GM11168 (cell line): Measurements from ENCODE around the gene DHRSX.
"Not testable (repeated sequence)": the region's sequence is repeated elsewhere in the genome, so short reads cannot be mapped to it uniquely, and the experiment has no call there.

Experiments
- in situ Hi-C: fragments of 300-500 bp; cut with MboI; formaldehyde crosslinking; loops from one replicate; pipeline ENCODE4 v1.12.0; 2022; ENCODE audit warnings: low sequenced_read_pairs; ENCODE audit not compliant: unreplicated experiment

The DHRSX gene

DNA sequence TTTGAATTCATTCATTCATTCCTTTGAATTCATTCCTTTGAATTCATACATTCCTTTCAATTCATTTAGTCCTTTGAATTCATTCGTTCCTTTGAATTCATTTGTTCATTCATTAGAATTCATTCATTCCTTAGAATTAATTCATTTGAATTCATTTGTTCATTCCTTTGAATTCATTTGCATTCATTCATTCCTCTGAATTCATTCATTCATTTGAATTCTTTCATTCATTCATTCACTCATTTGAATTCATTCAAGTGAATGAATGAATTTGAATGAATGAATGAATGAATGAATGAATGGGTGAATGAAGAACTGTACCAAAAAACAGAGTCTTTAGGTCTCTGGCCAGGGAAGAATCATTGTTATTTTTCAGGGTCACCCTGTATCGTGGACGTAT is 216.6 kb downstream of the DHRSX start:
- in situ Hi-C loops, result no loop called here

DNA sequence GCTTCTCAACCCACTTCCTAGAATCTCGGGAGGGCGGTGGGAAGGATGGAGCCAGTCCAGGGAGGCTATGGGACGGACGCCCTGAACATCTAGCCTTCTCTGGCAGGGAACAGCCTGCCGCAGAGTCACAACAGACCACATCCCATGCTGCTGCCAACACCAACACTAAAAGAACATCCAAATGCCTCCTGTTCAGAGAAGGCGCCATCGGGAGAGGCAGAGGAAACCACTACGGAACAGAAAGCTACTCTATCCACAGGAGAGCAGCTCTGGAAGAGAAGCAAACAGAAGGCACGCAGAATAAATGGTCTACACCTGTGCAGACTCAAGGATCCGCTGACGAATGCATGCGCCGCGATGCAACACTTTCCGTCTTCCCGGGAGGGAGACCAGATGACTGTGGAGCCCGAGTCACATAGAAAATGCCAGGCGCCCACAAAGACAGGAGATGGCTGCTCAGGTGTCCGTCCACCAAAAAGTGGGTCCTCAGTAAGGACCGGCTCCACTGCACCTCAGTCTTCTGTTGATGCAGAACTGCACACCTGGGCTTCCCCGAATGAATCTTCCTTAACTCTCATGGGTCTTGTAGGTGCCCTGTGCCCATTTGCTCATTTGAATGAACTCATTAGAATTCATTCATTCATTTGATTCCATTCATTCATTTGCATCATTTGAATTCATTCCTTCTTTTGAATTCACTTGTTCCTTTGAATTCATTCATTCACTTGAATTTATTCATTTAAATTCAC is 217.5 kb downstream of the DHRSX start:
- in situ Hi-C loops, result no loop called here

DNA sequence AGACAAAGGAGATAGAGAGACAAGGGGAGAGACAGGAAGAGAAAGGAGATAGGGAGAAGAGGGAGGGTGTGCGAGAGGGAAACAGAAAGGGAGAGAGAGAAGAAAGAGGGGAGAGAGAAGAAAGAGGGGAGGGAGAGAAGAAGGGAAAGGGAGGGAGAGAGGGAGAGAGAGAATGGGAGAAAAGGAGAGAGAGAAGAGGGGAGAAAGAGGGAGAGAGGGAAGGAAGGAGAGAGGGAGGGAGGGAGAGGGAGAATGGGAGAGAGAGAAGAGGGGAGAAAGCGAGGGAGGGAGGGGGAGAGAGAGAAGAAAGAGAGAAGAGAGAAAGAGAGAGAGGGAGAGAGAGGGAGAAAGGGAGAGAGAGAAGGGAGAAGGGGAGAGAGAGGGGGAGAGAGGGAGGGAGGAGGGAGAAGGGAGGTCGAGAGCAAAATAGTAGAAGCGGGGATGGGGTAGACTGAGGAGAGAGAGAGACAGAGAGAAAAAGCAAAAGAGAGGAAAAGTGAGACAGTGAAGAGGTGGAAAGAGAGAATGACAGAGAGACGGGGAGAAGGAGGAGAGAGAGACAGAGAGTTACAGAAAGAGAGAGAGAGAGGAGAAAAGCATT is 218.2 kb downstream of the DHRSX start:
- in situ Hi-C loops, result no loop called here

DNA sequence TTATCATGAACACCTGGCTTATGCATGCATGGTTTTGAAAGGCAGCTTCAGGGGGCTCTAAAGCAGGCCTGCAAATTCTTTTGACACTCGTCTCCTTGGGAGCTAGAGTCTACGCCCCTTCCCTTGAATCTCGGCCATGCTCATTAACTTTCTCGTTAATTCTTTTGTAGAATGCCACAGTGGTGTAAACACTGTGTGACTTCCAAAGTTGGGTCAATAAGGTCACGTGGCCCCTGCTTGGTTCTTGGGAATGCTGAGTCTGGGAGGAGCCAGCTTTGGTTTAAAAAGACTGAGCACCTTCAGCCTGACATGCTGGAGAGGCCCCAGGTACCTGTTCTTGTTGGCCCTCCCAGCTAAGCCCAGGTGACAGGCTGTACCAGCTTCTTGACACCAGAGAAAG is 228.4 kb downstream of the DHRSX start:
- in situ Hi-C loops, result no loop called here

DNA sequence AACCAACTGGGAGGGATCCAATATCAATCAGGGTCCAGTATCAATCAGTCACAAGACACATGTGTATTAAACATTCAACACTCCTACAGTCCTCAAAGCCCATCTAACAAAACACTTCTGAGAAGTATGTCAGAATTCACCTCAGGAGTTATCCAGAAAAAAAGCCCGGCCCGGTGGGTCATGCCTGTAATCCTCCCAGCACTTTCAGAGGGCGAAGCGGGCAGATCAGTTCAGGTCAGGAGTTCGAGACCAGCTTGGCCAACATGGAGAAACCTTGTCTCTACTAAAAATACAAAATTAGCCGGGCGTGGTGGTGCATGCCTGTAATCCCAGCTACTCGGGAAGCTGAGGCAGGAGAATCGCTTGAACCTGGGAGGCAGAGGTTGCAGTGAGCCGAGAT is 229.2 kb downstream of the DHRSX start:
- in situ Hi-C loops, result not testable (repeated sequence)

DNA sequence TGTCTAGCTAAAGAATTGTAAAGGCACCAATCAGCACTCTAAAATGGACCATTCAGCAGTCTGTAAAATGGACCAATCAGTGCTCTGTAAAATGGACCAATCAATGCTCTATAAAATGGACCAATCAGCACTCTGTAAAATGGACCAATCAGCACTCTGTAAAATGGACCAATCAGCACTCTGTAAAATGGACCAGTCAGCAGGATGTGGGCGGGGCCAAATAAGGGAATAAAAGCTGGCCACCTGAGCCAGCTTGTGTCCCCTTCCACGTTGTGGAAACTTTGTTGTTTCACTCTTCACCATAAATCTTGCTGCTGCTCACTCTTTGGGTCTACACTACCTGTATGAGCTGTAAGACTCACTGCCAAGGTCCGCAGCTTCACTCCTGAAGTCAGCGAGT is 230.0 kb downstream of the DHRSX start:
- in situ Hi-C loops, result not testable (repeated sequence)

DNA sequence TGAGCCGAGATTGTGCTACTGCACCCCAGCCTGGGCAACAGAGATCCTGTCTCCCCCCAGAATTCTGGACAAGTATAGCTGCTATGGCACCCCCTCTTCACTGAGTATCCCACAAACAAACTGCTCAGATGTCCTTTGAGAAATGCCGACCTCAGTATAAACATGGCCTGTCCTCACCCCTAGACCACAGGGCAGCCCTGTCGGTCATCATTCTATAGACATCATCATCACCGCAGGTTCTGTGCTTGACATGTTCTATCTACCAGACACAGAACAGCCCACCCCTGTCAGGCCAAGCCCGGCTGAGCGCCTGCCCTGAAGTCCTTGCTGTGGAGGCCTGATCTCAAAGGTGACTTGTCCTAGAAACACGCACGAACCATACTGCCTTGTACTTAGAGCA is 232.9 kb downstream of the DHRSX start:
- in situ Hi-C loops, result no loop called here

DNA sequence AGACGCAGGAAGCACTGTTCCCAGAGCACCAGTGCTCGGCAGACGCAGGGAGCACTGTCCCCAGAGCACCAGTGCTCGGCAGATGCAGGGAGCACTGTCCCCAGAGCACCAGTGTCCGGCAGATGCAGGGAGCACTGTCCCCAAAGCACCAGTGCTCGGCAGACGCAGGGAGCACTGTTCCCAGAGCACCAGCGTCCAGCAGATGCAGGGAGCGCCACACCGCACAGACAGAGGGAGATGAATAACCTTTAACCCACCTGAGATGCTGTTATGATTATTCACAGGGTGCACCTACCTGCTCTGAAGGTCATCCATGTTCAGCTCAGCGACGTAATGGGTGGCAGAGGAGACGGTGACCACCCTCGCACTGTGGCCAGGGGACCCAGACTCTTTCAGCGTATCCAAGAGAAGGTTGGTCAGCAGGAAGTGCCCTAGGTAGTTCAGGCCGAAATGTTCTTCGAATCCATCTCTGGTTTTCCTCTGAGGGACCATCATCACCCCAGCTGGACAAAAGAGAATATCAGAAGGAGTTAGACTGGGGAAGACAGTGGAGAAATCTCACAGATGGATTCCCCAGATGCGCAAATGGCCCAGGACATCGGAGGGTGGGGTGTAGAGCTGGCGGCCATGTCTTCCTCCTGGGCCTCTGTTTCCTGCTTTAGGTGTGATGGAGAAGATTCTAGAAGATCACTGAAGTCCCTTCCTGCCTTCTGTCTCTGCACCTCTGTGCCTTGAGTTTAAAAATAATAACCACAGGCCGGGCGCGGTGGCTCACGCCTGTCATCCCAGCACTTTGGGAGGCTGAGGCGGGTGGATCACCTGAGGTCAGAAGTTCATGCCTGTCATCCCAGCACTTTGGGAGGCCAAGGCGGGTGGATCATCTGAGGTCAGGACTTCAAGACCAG is 234.1 kb downstream of the DHRSX start:
- in situ Hi-C loops, result no loop called here

DNA sequence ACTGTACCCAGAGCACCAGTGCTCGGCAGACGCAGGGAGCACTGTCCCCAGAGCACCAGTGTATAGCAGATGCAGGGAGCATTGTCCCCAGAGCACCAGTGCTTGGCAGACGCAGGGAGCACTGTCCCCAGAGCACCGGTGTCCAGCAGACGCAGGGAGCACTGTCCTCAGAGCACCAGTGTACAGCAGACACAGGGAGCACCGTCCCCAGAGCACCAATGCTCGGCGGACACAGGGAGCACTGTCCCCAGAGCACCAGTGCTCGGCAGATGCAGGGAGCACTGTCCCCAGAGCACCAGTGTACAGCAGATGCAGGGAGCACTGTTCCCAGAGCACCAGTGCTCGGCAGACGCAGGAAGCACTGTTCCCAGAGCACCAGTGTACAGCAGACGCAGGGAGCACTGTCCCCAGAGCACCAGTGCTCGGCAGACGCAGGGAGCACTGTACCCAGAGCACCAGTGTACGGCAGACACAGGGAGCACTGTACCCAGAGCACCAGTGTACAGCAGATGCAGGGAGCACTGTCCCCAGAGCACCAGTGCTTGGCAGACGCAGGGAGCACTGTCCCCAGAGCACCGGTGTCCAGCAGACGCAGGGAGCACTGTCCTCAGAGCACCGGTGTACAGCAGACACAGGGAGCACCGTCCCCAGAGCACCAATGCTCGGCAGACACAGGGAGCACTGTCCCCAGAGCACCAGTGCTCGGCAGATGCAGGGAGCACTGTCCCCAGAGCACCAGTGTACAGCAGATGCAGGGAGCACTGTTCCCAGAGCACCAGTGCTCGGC is 234.9 kb downstream of the DHRSX start:
- in situ Hi-C loops, result not testable (repeated sequence)

DNA sequence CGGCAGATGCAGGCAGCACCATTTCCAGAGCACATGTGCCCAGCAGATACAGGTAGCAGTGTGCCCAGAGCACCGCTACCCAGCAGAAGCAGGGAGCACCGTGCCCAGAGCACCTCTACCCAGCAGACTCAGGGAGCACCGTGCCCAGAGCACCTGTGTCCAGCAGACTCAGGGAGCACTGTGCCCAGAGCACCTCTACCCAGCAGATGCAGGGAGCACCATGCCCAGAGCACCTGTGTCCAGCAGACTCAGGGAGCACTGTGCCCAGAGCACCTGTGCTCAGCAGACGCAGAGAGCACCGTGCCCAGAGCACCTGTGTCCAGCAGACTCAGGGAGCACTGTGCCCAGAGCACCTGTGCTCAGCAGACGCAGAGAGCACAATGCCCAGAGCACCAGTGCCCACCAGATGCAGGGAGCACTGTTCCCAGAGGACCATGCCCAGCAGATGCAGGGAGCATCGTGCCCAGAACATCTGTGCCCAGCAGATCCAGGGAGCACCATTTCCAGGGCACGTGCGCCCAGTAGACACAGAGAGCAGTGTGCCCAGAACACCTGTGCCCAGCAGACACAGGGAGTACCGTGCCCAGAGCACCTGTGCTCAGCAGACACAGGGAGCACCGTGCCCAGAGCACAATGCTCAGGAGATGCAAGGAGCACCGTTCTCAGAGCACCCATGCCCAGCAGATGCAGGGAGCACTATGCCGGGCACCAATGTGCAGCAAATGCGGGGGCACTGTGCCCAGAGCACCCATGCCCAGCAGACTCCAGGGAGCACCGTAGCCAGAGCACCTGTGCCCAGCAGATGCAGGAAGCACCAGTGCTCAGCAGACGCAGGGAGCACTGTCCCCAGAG is 236.4 kb downstream of the DHRSX start:
- in situ Hi-C loops, result no loop called here

DNA sequence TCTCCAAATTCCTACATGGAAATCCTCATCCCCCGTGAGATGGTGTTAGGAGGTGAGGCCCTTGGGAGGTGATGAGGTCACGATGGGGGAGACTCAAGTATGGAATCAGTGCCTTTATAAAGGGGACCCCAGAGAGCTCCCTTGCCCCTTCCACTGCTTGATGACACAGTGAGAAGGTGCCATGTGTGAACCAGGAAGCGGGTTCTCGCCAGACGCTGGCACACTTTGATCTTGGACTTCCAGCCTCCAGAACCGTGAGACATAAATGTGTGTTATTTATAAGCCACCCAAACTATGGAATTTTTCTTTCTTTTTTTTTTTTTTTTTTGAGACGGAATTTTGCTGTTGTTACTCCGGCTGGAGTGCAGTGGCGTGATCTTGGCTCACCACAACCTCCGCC is 237.6 kb downstream of the DHRSX start:
- in situ Hi-C loops, result no loop called here

DNA sequence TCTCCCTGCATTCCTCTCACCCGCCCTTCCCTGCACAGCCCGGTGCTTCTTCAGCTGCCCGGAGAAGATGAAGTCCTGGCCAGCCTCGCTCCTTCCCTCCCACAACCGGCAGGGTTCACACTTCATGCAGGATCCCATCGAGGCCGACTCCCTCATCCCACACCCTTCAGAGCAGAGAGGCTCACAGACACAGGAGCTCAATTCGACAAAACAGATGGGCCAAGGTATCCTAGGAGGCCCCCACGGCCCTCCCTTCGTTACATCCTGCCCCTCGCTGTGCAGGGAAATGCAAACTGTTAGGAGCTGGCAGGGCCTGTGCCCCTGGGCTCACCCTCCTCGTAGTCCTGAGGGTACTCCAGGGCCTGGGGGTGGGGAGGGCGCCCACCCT is 238.1 kb downstream of the DHRSX start:
- in situ Hi-C loops, result no loop called here

DNA sequence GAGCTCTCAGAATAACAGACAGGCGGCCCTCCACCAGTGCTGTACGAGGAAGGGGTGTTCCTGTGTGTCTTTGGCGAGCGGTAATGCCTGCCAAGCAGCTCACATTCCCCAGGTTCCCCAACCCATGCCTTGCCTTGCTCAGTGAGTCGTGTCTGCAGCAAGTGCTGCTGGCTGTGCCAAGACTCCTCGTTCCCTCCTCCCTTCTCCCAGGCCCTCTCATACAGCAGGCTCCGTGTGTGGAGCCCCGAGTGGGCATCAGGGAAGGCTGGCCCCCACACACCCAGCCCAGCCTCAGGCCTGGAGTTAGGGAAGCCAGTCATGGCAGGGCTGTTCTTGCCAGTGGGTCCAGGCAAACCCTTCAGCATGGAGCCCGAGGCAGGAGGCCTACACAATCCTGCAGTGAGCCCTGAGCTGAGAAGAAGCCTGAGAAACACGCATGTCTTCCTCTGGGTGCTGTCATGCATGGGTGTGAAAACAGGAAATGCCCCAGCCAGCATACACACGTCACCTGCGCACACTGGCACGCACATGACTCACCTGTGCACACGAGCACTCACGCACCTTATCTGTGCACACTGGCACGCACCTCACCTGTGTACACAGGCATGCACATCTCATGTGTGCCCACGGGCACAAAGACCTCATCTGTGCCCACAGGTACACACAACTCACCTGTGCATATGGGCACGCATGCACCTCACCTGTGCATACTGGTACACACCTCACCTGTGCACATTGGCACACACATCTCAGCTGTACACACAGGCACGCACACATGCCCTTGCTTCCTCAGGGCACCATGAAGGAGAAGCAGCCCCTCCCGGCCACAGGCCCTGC is 238.7 kb downstream of the DHRSX start:
- in situ Hi-C loops, result no loop called here

DNA sequence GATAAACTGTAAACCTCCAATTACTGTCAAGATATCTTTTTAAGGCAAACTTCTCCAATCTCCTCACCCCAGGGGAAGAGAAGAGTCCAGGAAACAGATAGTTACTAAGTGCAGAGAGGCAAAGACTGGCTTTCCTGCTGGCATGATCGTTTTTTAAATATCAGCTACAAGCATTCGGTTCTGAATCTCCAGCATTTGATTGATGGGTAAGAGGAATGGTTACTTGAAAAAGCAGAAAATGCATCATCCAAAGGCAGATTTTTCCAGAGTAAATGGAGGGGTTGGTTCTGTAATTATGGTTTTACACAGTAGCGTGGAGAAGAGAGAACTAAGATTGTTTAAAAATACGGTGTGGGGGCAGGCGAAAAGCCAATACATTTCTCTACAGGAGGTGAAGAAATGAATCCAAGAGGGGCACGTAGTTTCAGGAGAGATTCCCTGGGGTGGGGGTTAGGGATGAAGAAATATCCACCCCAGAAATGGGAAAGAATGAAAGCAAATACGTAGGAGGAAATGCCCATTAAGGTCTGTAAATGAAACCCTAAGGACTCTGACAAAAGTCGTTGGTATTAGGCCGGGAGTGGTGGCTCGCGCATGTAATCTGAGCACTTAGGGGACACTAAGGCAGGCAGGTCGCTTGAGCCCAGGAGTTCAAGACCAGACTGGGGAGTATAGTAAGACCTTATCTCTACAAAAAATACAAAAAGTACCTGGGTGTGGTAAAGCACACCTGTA is 248.3 kb downstream of the DHRSX start:
- in situ Hi-C loops, result no loop called here

DNA sequence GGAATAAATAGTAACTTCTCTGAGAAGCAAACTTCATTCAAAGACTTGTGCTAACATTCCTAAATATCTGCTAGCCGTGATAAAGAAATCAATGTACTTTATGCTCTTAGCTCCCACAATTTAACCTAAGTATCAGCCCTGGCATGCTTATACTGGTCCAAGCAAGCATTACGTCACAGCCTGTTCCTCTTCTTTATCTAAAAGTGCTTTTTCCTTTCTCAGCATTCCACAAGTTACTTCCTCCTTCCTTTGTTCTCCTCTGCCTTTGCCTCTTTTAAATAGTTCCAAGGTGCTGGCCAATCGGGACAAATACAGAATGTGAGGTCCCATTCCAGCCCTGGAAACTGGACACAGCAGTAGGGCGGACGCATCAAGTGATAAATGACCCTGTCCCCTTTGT is 249.6 kb downstream of the DHRSX start:
- in situ Hi-C loops, result no loop called here

DNA sequence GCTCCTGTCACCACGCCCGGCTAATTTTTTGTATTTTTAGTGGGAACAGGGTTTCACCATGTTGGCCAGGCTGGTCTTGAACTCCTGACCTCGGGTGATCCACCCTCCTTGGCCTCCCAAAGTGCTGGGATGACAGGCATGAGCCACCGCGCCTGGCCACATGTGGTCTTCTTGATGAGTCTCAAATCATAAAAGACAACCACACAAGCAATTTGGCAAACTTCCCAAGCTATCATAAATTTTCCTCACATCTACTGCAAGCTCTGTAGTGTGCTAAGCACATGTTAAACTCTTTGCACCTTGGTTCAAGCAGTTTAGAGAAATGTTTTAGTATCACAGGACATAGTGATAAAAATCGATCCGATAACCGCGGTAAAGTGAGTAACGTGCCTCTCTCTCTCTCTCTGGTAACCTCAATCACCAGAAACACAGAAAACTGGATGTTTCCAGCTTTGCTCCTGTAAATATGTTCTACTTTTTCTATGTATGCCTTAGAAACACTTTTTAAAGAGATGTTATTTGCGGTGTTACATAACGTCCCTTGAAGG is 256.8 kb downstream of the DHRSX start:
- in situ Hi-C loops, result no loop called here

DNA sequence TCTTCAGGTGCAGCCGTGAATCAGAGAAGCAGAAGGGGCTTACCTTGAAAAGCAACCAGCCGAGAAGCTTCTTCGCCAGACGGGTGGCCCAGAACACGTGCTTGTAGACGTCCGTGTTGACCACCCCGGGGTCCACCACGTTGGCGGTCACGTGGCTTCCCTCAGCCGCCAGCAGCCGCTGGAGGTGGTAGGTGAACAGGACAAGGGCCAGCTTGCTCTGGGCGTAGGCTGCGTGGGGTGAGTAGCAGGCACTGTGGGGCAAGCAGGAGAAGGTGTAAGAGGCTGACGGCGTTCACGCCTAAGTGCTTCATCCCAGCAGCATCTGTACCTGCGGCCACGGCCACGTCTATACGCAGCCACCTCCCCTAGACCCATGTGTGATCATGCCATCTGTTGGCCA is 257.8 kb downstream of the DHRSX start:
- in situ Hi-C loops, result no loop called here

DNA sequence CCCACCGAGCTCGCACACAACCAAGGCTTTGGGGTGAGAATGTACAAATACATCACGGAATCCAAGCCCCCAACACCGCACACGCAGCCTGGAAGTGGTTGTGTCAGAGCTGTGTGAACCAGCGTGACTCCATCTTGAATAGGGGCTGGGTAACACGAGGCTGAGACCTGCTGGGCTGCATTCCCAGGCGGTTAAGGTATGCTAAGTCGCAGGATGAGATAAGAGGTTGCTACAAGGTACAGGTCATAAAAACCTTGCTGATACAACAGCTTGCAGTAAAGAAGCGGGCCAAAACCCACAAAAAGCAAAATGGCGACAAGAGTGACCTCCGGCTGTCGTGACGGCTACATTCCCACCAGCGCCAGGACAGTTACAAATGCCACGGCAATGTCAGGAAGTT is 258.4 kb downstream of the DHRSX start:
- in situ Hi-C loops, result no loop called here
